CD14-positive monocyte (primary cell): Measurements from ENCODE around the gene HECW1. TPM values are rescaled to one million over a fixed set of nuclear protein-coding genes. Genes with fewer than 3 reads are reported as not detected.

Experiments
- DNase-seq, 3 donors: peaks; one replicate each; pipeline ENCODE4 v3.0.0-alpha.2; 2011 to 2022
- H2AFZ ChIP-seq: 2 replicates; pipeline ENCODE4 v1.6.0; 2012; ENCODE audit warnings: mild to moderate bottlenecking, low read depth, low read length, inconsistent platforms; ENCODE audit not compliant: insufficient read depth, poor library complexity, severe bottlenecking
- H3K27ac ChIP-seq, 2 donors: 1 replicate in 1 of 2; 2 replicates in 1 of 2; pipeline ENCODE4 v1.5.1; 2012 to 2013; ENCODE audit warnings: low read length in 2 of 2, control low read depth in 1 of 2, inconsistent platforms in 1 of 2, low read depth in 1 of 2, mild to moderate bottlenecking in 1 of 2
- H3K27me3 ChIP-seq, 2 donors: one replicate each; pipeline versions ENCODE4 v1.6.0 to v1.6.1; 2011 to 2013; ENCODE audit warnings: low read length in 2 of 2; ENCODE audit not compliant: control insufficient read depth in 2 of 2, insufficient read depth in 2 of 2
- H3K36me3 ChIP-seq, 2 donors: replicated peaks in 1 of 2; 1 replicate in 1 of 2; 2 replicates in 1 of 2; pipeline versions ENCODE4 v1.5.1 to v1.6.1; 2012 to 2013; ENCODE audit warnings: low read length in 2 of 2, control low read depth in 1 of 2, inconsistent platforms in 1 of 2, mild to moderate bottlenecking in 1 of 2; ENCODE audit not compliant: insufficient read depth in 2 of 2, control insufficient read depth in 1 of 2
- H3K4me1 ChIP-seq, 2 donors: 1 replicate in 1 of 2; 2 replicates in 1 of 2; pipeline versions ENCODE4 v1.5.1 to v1.6.1; 2012 to 2013; ENCODE audit warnings: low read length in 2 of 2, control low read depth in 1 of 2, inconsistent platforms in 1 of 2, mild to moderate bottlenecking in 1 of 2, moderate library complexity in 1 of 2; ENCODE audit not compliant: insufficient read depth in 2 of 2, control insufficient read depth in 1 of 2
- H3K4me2 ChIP-seq: replicated peaks from 2 replicates; pipeline ENCODE3; 2012; ENCODE audit warnings: low read length, moderate library complexity, mild to moderate bottlenecking; ENCODE audit not compliant: poor library complexity, severe bottlenecking; ENCODE audit errors: extremely low read depth
- H3K4me3 ChIP-seq, 3 experiments: fragments of 200-600 bp in 1 of 3; sonication (generic) in 1 of 3; replicated peaks in 1 of 3; 1 replicate in 2 of 3; 2 replicates in 1 of 3; pipeline ENCODE4 v1.5.1; 2011 to 2013; ENCODE audit warnings: low read length in 3 of 3, mild to moderate bottlenecking in 3 of 3, control low read depth in 2 of 3, low read depth in 2 of 3, inconsistent platforms in 1 of 3, moderate library complexity in 1 of 3
- H3K79me2 ChIP-seq: 2 replicates; pipeline ENCODE4 v1.6.0; 2012; ENCODE audit warnings: mild to moderate bottlenecking, control low read depth, inconsistent platforms, low read length, moderate library complexity; ENCODE audit not compliant: insufficient read depth
- H3K9ac ChIP-seq: 2 replicates; pipeline ENCODE4 v1.6.0; 2017; ENCODE audit warnings: low read length, mild to moderate bottlenecking; ENCODE audit not compliant: insufficient read depth, poor library complexity, severe bottlenecking
- H3K9me3 ChIP-seq, 2 donors: replicated peaks in 1 of 2; 1 replicate in 1 of 2; 2 replicates in 1 of 2; pipeline versions ENCODE4 v1.5.1 to v1.6.1; 2012 to 2013; ENCODE audit warnings: low read length in 2 of 2, control low read depth in 1 of 2; ENCODE audit not compliant: control insufficient read depth in 1 of 2, insufficient read depth in 1 of 2
- H4K20me1 ChIP-seq: 2 replicates; pipeline ENCODE4 v1.6.0; 2012; ENCODE audit warnings: mild to moderate bottlenecking, low read length, control low read depth, moderate library complexity; ENCODE audit not compliant: insufficient read depth
- H3K27ac Mint-ChIP-seq, 7 donors: one replicate each; pipeline ENCODE4 v1.8.0; 2020; ENCODE audit warnings: mild to moderate bottlenecking in 7 of 7, mixed read lengths in 7 of 7, moderate library complexity in 6 of 7, inconsistent platforms in 2 of 7
- H3K27me3 Mint-ChIP-seq, 3 donors: one replicate each; pipeline ENCODE4 v1.8.0; 2021 to 2022; ENCODE audit warnings: low read depth in 3 of 3, mild to moderate bottlenecking in 3 of 3, mixed read lengths in 3 of 3, moderate library complexity in 3 of 3, inconsistent platforms in 1 of 3
- H3K36me3 Mint-ChIP-seq, 2 donors: one replicate each; pipeline ENCODE4 v1.8.0; 2020; ENCODE audit warnings: mixed read lengths in 2 of 2, inconsistent platforms in 1 of 2, mild to moderate bottlenecking in 1 of 2
- H3K4me1 Mint-ChIP-seq: one replicate; pipeline ENCODE4 v1.8.0; 2020; ENCODE audit warnings: mild to moderate bottlenecking, mixed read lengths
- H3K4me3 Mint-ChIP-seq, 2 donors: one replicate each; pipeline ENCODE4 v1.8.0; 2020; ENCODE audit warnings: mild to moderate bottlenecking in 2 of 2, mixed read lengths in 2 of 2, moderate library complexity in 1 of 2
- H3K9me3 Mint-ChIP-seq, 7 donors: one replicate each; pipeline ENCODE4 v1.8.0; 2020 to 2022; ENCODE audit warnings: mixed read lengths in 7 of 7, mild to moderate bottlenecking in 6 of 7, moderate library complexity in 6 of 7, inconsistent platforms in 2 of 7
- WGBS: methylation state at CpG from one replicate; pipeline ENCODE4 v1.1.5; 2013; ENCODE audit warnings: missing lambda C conversion rate; ENCODE audit not compliant: insufficient coverage; 5-methylcytosine and 5-hydroxymethylcytosine counted together
- intact Hi-C, 2 donors: fragments of 100-400 bp; cut with micrococcal nuclease; formaldehyde crosslinking; loops; one replicate each; pipeline versions ENCODE4 v1.15.0 to v1.15.1; 2023
- polyA plus RNA-seq, 3 donors: library from polyadenylated mRNA; depleted of rRNA in 1 of 3; unstranded in 2 of 3; stranded (reverse) in 1 of 3; fragments of 300-500 nt in 2 of 3; fragments of >200 nt in 1 of 3; fragmentation: Illumina TruSeq in 2 of 3; gene quantifications; 1 replicate in 2 of 3; 2 replicates in 1 of 3; pipeline ENCODE4 v1.2.3, GENCODE V29; 2012 to 2021
- TF ChIP-seq, protein P1 (sequence below): fragments of 200-600 bp; IDR thresholded peaks from one replicate; pipeline ENCODE4 v1.8.0; 2022; ENCODE audit warnings: antibody characterized with exemption, mild to moderate bottlenecking

Gene HECW1
- polyA plus RNA-seq, 3 donors, result not detected

DNA sequence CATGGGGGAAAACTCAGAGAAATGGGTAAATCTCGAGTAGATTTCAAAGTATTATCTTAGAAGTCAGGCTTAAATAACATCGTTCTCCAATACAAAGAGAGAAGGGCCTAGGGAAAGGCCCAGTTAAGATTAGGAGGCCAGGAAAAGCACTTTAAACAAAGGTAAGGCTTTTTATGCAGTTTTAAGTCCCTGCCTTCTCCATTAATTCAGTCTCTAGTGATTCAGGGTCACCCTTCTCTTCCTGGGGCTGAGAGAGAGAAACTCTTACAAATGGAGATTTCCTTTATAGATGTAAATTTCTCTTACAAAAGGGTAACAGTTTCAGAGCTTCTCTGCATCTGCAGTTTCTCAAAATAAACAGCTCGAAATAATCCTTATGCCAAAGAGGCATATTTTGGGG, 179.3 kb downstream of the HECW1 start:
- no peak overlapping the region for H2AFZ ChIP-seq
- H4K20me1 ChIP-seq, result no peaks in the 10 kb centered on the region
- Mint-ChIP-seq H3K9me3 (peaks cover 16 to 34% (median 26%) of the 10 kb centered on the region in 7 donors), H3K4me1 (no peaks in the 10 kb centered on the region), H3K36me3 (no peaks in the 10 kb centered on the region), H3K4me3 (no peak overlapping the region), H3K27ac (no peak overlapping the region), H3K27me3 (peaks cover 0 to 8% (median 5%) of the 10 kb centered on the region in 3 donors)
- H3K36me3 ChIP-seq, result no peaks in the 10 kb centered on the region
- intact Hi-C loops, result no loop called here
- peaks cover 11 to 25% of the 10 kb centered on the region in 2 donors for H3K9me3 ChIP-seq
- no peaks in the 10 kb centered on the region for H3K79me2 ChIP-seq
- no peak overlapping the region for H3K9ac ChIP-seq
- TF ChIP-seq, protein P1, sequence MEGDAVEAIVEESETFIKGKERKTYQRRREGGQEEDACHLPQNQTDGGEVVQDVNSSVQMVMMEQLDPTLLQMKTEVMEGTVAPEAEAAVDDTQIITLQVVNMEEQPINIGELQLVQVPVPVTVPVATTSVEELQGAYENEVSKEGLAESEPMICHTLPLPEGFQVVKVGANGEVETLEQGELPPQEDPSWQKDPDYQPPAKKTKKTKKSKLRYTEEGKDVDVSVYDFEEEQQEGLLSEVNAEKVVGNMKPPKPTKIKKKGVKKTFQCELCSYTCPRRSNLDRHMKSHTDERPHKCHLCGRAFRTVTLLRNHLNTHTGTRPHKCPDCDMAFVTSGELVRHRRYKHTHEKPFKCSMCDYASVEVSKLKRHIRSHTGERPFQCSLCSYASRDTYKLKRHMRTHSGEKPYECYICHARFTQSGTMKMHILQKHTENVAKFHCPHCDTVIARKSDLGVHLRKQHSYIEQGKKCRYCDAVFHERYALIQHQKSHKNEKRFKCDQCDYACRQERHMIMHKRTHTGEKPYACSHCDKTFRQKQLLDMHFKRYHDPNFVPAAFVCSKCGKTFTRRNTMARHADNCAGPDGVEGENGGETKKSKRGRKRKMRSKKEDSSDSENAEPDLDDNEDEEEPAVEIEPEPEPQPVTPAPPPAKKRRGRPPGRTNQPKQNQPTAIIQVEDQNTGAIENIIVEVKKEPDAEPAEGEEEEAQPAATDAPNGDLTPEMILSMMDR, result no peak
- H3K27ac ChIP-seq, result no peak overlapping the region
- H3K4me3 ChIP-seq, result no peak overlapping the region
- WGBS, result no CpG with 5 or more reads among the region's 3 CpGs
- DNase-seq, result no peak
- no peak overlapping the region for H3K4me2 ChIP-seq
- H3K27me3 ChIP-seq, result no peaks in the 10 kb centered on the region
- H3K4me1 ChIP-seq, result no peaks in the 10 kb centered on the region

DNA sequence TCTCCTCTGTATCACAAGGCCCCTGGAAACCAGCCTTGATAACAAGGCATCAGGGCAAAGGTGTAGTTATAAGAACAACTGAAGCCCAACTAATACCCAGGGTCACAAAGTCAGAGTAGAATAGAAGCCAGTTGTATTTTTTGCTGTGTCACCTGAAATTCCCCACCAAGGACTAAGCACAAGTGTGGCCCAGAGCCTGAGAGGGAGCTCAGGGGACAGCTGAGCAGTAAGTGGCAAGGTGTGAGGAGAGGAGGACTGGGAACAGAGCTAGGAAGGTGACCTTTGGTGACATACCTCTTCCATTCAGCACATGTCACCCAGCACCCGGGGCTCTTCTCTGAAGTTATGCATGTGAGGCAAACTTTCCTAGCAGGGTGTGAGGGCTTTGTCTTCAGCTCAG, 179.9 kb downstream of the HECW1 start:
- intact Hi-C loops, result no loop called here
- H3K4me1 Mint-ChIP-seq, result no peaks in the 10 kb centered on the region
- H3K36me3 ChIP-seq, result no peaks in the 10 kb centered on the region
- no peak overlapping the region for H2AFZ ChIP-seq
- H3K27me3 Mint-ChIP-seq, result peaks cover 0 to 8% (median 6%) of the 10 kb centered on the region in 3 donors
- H3K27ac ChIP-seq, result no peak overlapping the region
- no peaks in the 10 kb centered on the region for H3K4me1 ChIP-seq
- H3K79me2 ChIP-seq, result no peaks in the 10 kb centered on the region
- H3K4me2 ChIP-seq, result no peak overlapping the region
- no peak overlapping the region for H3K27ac Mint-ChIP-seq
- DNase-seq, result no peak
- H4K20me1 ChIP-seq, result no peaks in the 10 kb centered on the region
- peaks cover 11 to 21% of the 10 kb centered on the region in 2 donors for H3K9me3 ChIP-seq
- WGBS, result no CpG with 5 or more reads among the region's 1 CpG
- H3K9me3 Mint-ChIP-seq, result peaks cover 14 to 28% (median 22%) of the 10 kb centered on the region in 7 donors
- no peak overlapping the region for H3K4me3 ChIP-seq
- H3K9ac ChIP-seq, result no peak overlapping the region
- H3K27me3 ChIP-seq, result no peaks in the 10 kb centered on the region
- TF ChIP-seq, protein P1, result no peak
- no peak overlapping the region for H3K4me3 Mint-ChIP-seq
- H3K36me3 Mint-ChIP-seq, result no peaks in the 10 kb centered on the region
